CD1c-positive myeloid dendritic cell (primary cell): Measurements from ENCODE around the gene ZNF618.

Experiments used
- DNase-seq: peaks from one replicate; pipeline ENCODE4 v3.0.0-alpha.2; 2016; ENCODE audit errors: extremely low spot score

Gene ZNF618

GRCh38 chr9:114098021-114098935 lies 222.2 kb downstream of the ZNF618 start:
- DNase-seq: peak; percentile 6

- DNase-seq: no peak
These were observed 223.0 kb downstream of the ZNF618 start, which contains the start of gene KIF12 for GRCh38 chr9:114098936-114099668. Gene KIF12 (minus strand): TSS chr9:114099292. CDS start chr9:114099276, 16 bp downstream.

- no peak for DNase-seq
These were observed 223.7 kb downstream of the ZNF618 start for GRCh38 chr9:114099669-114100270.

DNA sequence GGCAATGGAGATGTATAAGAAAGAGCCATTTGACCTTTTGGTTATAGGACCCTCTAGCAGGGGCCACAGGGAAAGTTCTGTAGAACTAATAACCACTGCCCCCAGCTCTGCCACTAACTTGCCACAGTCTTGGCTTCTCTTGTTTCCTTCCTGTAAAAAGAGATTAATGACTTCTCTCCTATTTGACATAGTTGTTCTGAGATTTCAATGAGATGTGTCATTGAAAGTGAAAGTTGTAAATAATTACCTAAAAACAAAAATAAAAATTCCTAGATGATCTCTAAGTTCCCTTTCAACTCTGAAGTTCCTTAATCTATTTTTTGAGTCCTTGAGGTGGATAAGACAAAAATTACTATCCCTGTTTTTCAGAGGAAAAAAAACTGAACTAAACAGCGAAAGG lies 224.4 kb downstream of the ZNF618 start:
- no peak for DNase-seq

DNA sequence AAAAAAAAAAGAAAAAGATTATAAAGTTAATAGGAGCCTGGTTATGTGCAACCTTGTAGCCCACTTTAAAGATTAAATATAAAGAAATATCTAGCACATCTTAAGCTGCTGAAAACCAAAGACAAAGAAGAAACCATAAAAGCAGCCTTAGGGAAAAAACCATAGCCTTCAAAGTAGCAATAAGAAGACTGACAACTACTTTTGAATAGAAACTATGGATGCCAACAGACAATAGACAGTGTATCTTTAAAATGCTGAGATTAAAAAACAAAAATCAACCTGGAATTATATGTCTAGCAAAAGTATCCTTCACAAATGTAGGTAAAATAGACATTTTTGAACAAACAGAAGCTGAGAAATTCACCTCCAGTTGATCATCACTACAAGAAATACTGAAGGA lies 226.4 kb downstream of the ZNF618 start:
- DNase-seq: no peak

- no peak for DNase-seq
These were observed 229.1 kb downstream of the ZNF618 start for GRCh38 chr9:114105236-114105635.
